HL-60 (cell line): Measurements from ENCODE around the gene CAMK1D.

Source experiments
- POLR2AphosphoS5 ChIP-seq: IDR thresholded peaks from 2 replicates; pipeline ENCODE4 v1.6.1; 2012; ENCODE audit warnings: low read depth
- SPI1 ChIP-seq: IDR thresholded peaks from 2 replicates; pipeline ENCODE4 v1.6.1; 2012; ENCODE audit warnings: low read depth, mild to moderate bottlenecking, borderline replicate concordance
- TF ChIP-seq, protein P1 (sequence below): IDR thresholded peaks from one replicate; pipeline ENCODE4 v1.5.1; 2011; ENCODE audit warnings: low read length, control low read depth, inconsistent platforms; ENCODE audit not compliant: insufficient read depth

- TF ChIP-seq, protein P1, sequence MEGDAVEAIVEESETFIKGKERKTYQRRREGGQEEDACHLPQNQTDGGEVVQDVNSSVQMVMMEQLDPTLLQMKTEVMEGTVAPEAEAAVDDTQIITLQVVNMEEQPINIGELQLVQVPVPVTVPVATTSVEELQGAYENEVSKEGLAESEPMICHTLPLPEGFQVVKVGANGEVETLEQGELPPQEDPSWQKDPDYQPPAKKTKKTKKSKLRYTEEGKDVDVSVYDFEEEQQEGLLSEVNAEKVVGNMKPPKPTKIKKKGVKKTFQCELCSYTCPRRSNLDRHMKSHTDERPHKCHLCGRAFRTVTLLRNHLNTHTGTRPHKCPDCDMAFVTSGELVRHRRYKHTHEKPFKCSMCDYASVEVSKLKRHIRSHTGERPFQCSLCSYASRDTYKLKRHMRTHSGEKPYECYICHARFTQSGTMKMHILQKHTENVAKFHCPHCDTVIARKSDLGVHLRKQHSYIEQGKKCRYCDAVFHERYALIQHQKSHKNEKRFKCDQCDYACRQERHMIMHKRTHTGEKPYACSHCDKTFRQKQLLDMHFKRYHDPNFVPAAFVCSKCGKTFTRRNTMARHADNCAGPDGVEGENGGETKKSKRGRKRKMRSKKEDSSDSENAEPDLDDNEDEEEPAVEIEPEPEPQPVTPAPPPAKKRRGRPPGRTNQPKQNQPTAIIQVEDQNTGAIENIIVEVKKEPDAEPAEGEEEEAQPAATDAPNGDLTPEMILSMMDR, result no peak
- TF ChIP-seq POLR2AphosphoS5 (no peak), SPI1 (no peak)
Measured at GRCh38 chr10:12703813-12704212, 354.5 kb downstream of the CAMK1D start.
